ENCODE results near the gene HS2ST1. TPM values are rescaled to one million over a fixed set of nuclear protein-coding genes. Genes with fewer than 3 reads are reported as not detected.

The HS2ST1 gene
- total RNA-seq, 2 donors from 2014 or later = 6.5 to 10.4 TPM

GRCh38 chr1:87044840-87045239 lies 130.4 kb downstream of the HS2ST1 start:
- H3K27ac ChIP-seq = no peak overlapping the region
- TF ChIP-seq, protein P1, sequence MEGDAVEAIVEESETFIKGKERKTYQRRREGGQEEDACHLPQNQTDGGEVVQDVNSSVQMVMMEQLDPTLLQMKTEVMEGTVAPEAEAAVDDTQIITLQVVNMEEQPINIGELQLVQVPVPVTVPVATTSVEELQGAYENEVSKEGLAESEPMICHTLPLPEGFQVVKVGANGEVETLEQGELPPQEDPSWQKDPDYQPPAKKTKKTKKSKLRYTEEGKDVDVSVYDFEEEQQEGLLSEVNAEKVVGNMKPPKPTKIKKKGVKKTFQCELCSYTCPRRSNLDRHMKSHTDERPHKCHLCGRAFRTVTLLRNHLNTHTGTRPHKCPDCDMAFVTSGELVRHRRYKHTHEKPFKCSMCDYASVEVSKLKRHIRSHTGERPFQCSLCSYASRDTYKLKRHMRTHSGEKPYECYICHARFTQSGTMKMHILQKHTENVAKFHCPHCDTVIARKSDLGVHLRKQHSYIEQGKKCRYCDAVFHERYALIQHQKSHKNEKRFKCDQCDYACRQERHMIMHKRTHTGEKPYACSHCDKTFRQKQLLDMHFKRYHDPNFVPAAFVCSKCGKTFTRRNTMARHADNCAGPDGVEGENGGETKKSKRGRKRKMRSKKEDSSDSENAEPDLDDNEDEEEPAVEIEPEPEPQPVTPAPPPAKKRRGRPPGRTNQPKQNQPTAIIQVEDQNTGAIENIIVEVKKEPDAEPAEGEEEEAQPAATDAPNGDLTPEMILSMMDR (IDR thresholded peaks at IDR 0.05) = no peak
- DNase-seq (ENCODE audit: low spot score) = no peak
- no peak overlapping the region for H3K4me3 ChIP-seq
- ATAC-seq (ENCODE audit: insufficient number of reproducible peaks, low FRiP score, low read depth) = no peak
- no peaks in the 10 kb centered on the region for H3K27me3 ChIP-seq (replicated peaks; ENCODE audit: insufficient read depth)
- no peaks in the 10 kb centered on the region for H3K36me3 ChIP-seq
- H3K9me3 ChIP-seq = peaks cover 8% of the 10 kb centered on the region
- H3K4me1 ChIP-seq (ENCODE audit: control insufficient read depth in 1 of 2, low read depth in 2 of 2) = no peaks in the 10 kb centered on the region

GRCh38 chr1:87045761-87046304 lies 131.4 kb downstream of the HS2ST1 start:
- Histone ChIP-seq H3K27ac (no peak overlapping the region), H3K4me3 (no peak overlapping the region), H3K9me3 (peaks cover 8% of the 10 kb centered on the region), H3K27me3 (replicated peaks; ENCODE audit: insufficient read depth) (no peaks in the 10 kb centered on the region), H3K4me1 (ENCODE audit: control insufficient read depth in 1 of 2, low read depth in 2 of 2) (no peaks in the 10 kb centered on the region), H3K36me3 (no peaks in the 10 kb centered on the region)
- ATAC-seq (ENCODE audit: insufficient number of reproducible peaks, low FRiP score, low read depth) (no peak), DNase-seq (ENCODE audit: low spot score) (no peak)
- TF ChIP-seq, protein P1 (IDR thresholded peaks at IDR 0.05) = no peak

- Histone ChIP-seq H3K4me3 (no peak overlapping the region), H3K27ac (no peak overlapping the region), H3K9me3 (peaks cover 8% of the 10 kb centered on the region), H3K4me1 (ENCODE audit: control insufficient read depth in 1 of 2, low read depth in 2 of 2) (no peaks in the 10 kb centered on the region), H3K36me3 (no peaks in the 10 kb centered on the region), H3K27me3 (replicated peaks; ENCODE audit: insufficient read depth) (no peaks in the 10 kb centered on the region)
- ATAC-seq (ENCODE audit: insufficient number of reproducible peaks, low FRiP score, low read depth) (no peak), DNase-seq (ENCODE audit: low spot score) (no peak)
- TF ChIP-seq, protein P1 (IDR thresholded peaks at IDR 0.05) = no peak
These were observed 132.5 kb downstream of the HS2ST1 start for GRCh38 chr1:87046951-87047350.

DNA sequence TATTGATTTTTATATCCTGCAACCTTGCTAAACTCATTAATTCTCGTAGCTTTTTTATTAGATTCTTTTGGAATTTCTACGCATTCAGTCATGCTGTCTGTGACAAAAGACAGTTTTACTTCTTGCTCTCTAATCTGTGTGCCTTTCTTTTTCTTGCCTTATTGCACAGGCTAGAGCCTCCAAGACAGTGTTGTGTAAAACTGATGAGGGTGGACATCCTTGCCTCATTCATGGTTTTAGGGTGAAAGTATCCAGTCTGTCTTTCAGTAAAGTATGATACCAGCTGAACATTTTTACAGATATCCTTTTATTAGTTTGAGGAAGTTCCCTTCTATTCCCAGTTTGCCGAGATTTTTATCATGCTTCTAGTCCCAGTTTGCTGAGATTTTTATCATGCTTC lies 133.8 kb downstream of the HS2ST1 start:
- peaks cover 8% of the 10 kb centered on the region for H3K9me3 ChIP-seq
- no peak overlapping the region for H3K4me3 ChIP-seq
- TF ChIP-seq, protein P1 (IDR thresholded peaks at IDR 0.05) = no peak
- no peaks in the 10 kb centered on the region for H3K27me3 ChIP-seq (replicated peaks; ENCODE audit: insufficient read depth)
- DNase-seq (ENCODE audit: low spot score) (no peak), ATAC-seq (ENCODE audit: insufficient number of reproducible peaks, low FRiP score, low read depth) (no peak)
- no peaks in the 10 kb centered on the region for H3K4me1 ChIP-seq (ENCODE audit: control insufficient read depth in 1 of 2, low read depth in 2 of 2)
- H3K36me3 ChIP-seq = no peaks in the 10 kb centered on the region
- no peak overlapping the region for H3K27ac ChIP-seq

DNA sequence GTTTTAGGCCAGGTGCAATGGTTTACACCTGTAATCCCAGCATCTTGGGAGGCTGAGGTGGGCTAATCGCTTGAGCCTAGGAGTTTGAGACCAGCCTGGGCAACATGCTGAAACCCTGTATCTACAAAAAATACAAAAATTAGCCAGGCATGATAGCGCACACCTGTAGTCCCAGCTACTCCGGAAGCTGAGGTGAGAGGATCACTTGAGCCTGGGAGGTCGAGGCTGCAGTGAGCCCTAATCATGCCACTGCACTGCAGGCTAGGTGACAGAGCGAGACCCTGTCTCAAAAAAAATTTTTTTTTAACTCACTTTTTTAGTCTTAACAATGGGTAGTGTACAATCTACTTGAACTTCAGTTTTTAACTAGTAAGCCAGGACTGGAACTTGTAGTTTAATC lies 137.5 kb downstream of the HS2ST1 start:
- Histone ChIP-seq H3K4me1 (ENCODE audit: control insufficient read depth in 1 of 2, low read depth in 2 of 2) (no peaks in the 10 kb centered on the region), H3K36me3 (no peaks in the 10 kb centered on the region), H3K4me3 (no peak overlapping the region), H3K27me3 (replicated peaks; ENCODE audit: insufficient read depth) (no peaks in the 10 kb centered on the region), H3K9me3 (peaks cover 8% of the 10 kb centered on the region), H3K27ac (no peak overlapping the region)
- TF ChIP-seq, protein P1 (IDR thresholded peaks at IDR 0.05) = no peak
- no peak for DNase-seq (ENCODE audit: low spot score)
- no peak for ATAC-seq (ENCODE audit: insufficient number of reproducible peaks, low FRiP score, low read depth)

Measured in thoracic aorta (tissue), 2 donors.